GM19023 (cell line): ENCODE data around the gene NELL2.
"Not testable (repeated sequence)": the region's sequence is repeated elsewhere in the genome, so short reads cannot be mapped to it uniquely, and the experiment has no call there.

Experiments
- ATAC-seq: cut with Tn5 transposase; IDR thresholded peaks from one replicate; pipeline ENCODE4 v1.9.1; 2021; ENCODE audit warnings: mild to moderate bottlenecking, moderate library complexity; ENCODE audit not compliant: unreplicated experiment

Gene NELL2

DNA sequence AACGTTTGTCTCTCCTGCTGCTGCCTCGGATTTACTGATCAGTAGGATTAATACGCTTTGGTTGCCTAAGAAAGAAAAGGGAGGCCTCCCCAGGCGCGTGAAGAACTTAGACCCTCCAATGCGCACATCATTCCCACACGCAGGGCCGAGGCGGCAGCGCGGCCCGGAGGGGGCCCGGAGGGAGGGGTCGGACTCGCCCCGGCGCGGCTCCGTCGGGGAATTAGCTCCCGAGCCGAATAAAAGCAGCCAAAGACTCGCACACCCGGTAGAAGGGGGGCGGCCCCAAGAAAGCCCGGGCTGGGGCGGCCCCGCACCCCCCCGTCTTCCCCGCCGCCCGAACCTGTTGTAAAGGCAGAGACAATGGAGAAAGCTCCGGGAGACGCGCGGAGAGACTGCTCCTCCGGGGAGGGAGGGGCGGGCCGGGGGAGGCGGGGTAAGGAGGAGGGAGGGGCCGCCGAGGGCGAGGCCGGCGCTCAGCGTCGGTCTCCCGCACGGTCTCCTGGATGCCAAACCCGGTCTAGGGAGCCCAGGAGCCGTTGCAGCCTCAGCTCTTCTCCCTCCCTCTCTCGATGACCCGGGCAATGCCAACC is at the start of gene NELL2:
NELL2 (minus strand) TSS at position 362 of the 590 bp plus-strand sequence. CDS start 446 bp downstream, outside the sequence.
- peak; percentile 66 for ATAC-seq

DNA sequence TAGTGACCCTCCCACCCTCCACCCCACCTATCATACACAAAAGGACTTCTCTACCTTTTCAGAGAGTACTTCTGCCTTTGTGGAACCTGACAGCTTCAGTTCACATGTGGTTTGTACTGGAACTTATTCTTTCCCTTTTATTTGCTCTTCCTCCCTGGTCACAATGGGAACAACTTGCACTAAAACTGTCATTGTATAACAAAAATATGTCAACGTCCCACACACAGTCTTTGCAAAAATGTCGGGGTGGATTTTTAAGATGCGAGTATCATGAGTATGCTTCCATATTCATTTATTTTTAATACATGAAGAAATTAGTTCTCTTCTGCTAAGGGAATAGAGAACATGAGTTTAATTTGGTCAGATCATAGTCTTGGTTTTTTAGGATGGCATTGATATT is 45.6 kb upstream of the NELL2 start:
- no peak for ATAC-seq

GRCh38 chr12:44917141-44917540 is 41.0 kb upstream of the NELL2 start:
- no peak for ATAC-seq

GRCh38 chr12:44915958-44916357 is 39.8 kb upstream of the NELL2 start:
- ATAC-seq, result no peak

GRCh38 chr12:44904321-44904720 is 28.2 kb upstream of the NELL2 start:
- no peak for ATAC-seq

DNA sequence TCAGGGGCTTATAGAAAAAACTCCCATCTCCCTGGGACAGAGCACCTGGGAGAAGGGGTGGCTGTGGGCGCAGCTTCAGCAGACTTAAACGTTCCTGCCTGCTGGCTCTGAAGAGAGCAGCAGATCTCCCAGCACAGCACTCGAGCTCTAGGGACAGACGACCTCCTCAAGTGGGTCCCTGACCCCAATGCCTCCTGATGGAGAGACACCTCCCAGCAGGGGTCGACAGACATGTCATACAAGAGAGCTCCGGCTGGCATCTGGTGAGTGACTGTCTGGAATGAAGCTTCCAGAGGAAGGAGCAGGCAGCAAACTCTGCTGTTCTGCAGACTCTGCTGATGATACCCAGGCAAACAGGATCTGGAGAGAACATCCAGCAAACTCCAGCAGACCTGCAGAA is 22.0 kb upstream of the NELL2 start:
- ATAC-seq, result not testable (repeated sequence)

DNA sequence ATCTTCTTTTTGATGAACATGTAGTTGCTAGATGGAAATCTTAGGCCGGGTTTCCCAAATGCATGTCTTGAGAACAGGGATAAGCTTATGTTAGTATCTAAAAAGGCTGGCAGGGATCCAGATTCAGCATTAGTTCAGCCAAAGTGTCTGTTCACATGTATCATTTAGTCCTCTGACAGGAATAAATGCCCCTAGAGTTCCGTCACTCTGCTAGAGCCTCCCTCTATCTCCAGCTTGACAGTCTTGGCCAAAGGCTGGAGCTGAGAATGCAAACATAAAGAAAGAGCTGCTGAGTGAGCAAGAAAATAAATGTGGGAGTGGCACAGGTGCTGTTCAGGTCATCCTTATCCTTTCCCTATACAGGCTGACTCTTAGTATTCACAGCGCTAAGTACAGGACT is 13.8 kb upstream of the NELL2 start:
- ATAC-seq, result no peak

DNA sequence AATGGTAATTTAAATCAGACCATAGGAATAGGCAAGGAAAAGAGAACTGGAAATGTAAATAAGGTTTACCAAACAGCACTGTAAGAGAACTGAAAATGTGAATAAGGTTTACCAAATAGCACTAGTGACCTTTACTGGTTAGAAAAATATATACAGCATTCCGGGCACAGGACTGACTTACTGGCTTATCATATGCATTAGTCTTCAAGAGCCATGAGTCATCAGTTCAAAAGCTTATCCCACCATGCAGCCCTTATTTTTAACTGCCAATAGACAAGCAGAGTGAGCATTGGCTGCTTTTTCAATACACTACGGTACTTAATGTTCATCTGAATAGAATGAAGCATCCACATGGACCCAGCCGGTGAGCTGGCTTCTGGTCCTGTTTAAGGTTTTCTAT is 13.0 kb upstream of the NELL2 start:
- ATAC-seq, result no peak

- ATAC-seq, result no peak
Measured at GRCh38 chr12:44885902-44886301, 9.8 kb upstream of the NELL2 start.

DNA sequence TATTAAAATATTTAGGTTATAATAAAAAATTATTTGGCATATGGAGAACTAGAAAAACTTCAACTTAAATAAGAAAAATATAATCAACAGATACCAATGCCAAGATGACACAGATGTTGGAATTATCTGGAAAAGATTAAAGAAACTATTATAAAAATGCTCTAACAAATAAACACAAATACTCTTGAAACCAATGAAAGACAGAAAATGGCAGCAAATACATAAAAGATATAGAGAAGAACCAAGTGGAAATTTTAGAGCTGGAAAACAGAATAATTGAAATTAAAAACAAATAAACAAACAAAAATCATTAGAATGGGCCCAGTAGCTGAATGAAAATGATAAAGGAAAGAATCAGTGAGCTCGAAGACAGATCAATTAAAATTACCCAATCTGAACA is 5.1 kb upstream of the NELL2 start:
- no peak for ATAC-seq

DNA sequence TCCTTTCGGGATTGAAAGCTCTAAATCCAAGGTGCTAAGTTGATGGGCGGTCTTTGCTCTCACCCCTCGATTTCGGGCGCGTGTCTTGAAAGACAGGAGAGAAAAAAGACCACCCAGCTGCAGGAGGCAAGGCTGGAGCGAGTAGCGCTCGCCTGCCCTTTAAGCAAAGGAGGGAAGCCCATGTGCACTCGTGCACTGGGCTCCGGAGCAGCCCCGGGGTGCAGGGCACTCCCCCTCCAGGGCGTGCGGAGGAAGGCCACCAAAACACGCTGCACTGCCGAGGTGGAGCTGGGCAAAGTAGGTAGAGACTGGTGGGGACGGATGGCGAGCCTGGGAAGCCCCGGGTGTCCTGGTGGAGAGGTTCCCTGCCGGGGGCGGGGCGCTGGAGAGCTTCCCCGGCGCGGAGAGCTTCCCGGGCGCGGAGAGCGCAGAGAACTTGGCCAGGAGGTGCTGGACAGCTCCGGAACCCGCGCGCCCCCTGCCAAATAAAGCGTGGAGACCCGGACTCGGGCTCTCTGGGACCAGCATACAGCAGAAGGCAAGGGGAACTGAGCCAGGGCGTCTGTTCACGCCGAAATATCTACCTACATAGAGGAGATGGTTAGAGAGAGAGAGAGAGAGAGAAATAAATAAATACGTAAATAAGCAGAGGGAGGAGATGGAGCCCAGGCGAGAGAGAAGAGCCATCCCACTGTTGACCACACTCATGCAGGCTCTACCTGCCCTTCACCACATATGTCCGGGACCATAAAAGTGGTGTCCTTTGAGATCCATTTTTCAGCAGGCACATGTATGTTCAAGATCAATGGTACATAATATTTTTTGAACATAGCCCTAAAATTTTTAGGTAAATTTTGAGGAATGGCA is 662 bp upstream of the NELL2 start:
- peak; percentile 50 for ATAC-seq

GRCh38 chr12:44875417-44875953 is 630 bp downstream of the NELL2 start:
- ATAC-seq, result no peak

DNA sequence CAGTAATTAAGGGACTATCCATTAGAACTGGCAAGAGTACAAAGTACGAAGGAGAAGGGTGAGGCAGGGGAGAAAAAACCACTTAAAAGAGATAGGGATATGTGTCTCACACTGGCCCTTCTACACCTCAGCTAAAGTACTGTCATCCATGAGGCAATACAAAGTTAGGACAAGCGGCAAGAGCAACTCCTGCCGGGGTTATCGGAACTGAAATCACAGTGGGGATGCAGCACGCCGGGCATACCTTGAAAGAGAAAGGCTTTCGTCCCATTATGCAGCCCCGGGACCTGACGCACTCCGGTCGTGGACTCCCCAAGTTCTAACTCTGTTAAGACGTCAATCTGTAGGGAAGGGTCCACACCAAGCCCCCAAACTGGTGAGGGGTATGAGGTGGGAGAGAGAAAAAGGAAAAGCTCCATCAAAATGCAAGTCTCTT is 1.1 kb downstream of the NELL2 start:
- ATAC-seq, result no peak

GRCh38 chr12:44873898-44874297 is 2.2 kb downstream of the NELL2 start:
- no peak for ATAC-seq

GRCh38 chr12:44869503-44869902 is 6.6 kb downstream of the NELL2 start:
- no peak for ATAC-seq

DNA sequence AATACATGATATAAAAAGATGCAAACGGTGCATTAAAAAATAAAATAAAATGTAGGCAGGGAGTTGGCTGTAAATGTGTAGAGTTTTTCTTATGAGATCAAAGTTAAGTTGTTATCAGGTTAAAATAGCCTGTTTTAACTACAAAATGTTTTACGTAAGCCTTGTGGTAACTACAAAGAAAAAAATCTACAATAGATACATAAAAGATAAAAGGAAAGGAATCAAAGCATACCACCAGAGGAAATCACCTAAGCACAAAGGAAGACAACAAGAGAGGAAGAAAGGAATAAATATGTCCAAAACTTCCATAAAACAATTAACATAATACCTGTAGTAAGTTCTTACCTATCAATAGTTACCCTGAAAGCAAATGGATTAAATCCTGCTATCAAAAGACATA is 12.2 kb downstream of the NELL2 start:
- no peak for ATAC-seq

GRCh38 chr12:44859998-44860689 is 16.0 kb downstream of the NELL2 start:
- no peak for ATAC-seq

- ATAC-seq, result no peak
Measured at GRCh38 chr12:44858226-44858855, 17.8 kb downstream of the NELL2 start.

- no peak for ATAC-seq
Measured at GRCh38 chr12:44852483-44852882, 23.6 kb downstream of the NELL2 start.

DNA sequence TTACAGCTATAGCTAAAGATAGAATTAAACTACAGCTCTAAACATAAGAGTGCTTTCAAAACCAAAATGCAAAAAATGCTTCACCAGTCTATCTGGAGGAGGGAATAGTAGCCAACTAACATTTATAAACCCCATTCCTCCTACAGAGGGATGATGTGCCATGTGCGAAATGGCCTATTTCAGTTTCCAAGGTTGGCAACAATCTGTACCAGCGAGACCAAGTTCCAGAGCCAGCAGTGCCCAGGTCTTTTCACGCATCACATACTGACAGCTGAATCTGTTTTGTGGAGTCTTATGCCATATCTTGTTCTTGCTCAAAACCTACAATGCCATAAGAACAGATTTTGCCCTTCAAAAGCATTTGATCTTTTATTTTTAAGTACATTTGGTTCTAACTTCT is 24.5 kb downstream of the NELL2 start:
- no peak for ATAC-seq

DNA sequence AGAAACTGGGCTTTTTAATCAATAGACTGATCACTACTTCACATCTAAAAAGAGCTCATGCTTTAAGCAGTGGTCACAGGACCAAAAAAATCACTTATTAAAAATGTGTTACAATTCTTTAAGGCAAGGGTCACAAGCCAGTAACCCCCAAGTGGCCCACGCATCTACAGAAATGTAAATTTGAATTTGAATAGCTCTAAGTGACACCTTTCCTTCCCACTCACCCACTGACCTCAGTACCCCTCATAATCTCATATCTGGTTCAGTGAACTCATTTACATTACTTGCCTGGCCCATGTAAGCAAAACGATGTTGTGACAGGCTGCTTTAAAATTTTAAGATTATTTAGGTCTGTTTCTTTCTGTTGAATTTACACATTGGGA is 27.4 kb downstream of the NELL2 start:
- ATAC-seq, result no peak
